GM12878 (cell line): ENCODE results near the gene ACTMAP. TPM values are rescaled to one million over a fixed set of nuclear protein-coding genes. Genes with fewer than 3 reads are reported as not detected.

Experiments used
- BMI1 ChIP-seq: fragments of 450-650 bp; IDR thresholded peaks from 2 replicates; pipeline ENCODE4 v1.6.1; 2016; ENCODE audit warnings: mild to moderate bottlenecking, moderate library complexity, borderline replicate concordance
- CHD4 ChIP-seq: fragments of 200-600 bp; sonication (generic); IDR thresholded peaks from 2 replicates; pipeline ENCODE4 v1.6.1; 2016; ENCODE audit warnings: mild to moderate bottlenecking
- HDGF ChIP-seq: fragments of 450-650 bp; IDR thresholded peaks from 2 replicates; pipeline ENCODE4 v1.6.1; 2016; ENCODE audit warnings: antibody characterized with exemption
- MEF2B ChIP-seq: fragments of 450-650 bp; IDR thresholded peaks from 2 replicates; pipeline ENCODE4 v1.6.1; 2018; ENCODE audit warnings: mild to moderate bottlenecking, moderate library complexity; ENCODE audit not compliant: partially characterized antibody, poor library complexity, severe bottlenecking
- MXI1 ChIP-seq: fragments of 150-350 bp; IDR thresholded peaks from 2 replicates; pipeline ENCODE4 v1.6.1; 2011; ENCODE audit warnings: low read depth, mild to moderate bottlenecking, inconsistent platforms, low read length, improper control_type of control experiment
- POU2F2 ChIP-seq: IDR thresholded peaks from 3 replicates; pipeline ENCODE4 v1.6.1; 2011; ENCODE audit warnings: low read depth, mild to moderate bottlenecking, low read length, borderline replicate concordance
- RBBP5 ChIP-seq: fragments of 200-600 bp; sonication (generic); conservative IDR thresholded peaks from 2 replicates; pipeline ENCODE4 v1.6.1; 2016
- SREBF1 ChIP-seq: IDR thresholded peaks from 2 replicates; pipeline ENCODE4 v1.6.1; 2012; ENCODE audit warnings: mild to moderate bottlenecking, low read length
- SUPT20H ChIP-seq: IDR thresholded peaks from 2 replicates; pipeline ENCODE4 v1.6.1; 2011; ENCODE audit warnings: low read depth, mild to moderate bottlenecking, low read length, moderate library complexity, borderline replicate concordance; ENCODE audit not compliant: control insufficient read depth
- ZBED1 ChIP-seq: IDR thresholded peaks from 2 replicates; pipeline ENCODE4 v1.6.1; 2016; ENCODE audit warnings: borderline replicate concordance
- polyA plus RNA-seq, 11 experiments: library from polyadenylated mRNA; depleted of rRNA in 4 of 11; unstranded in 6 of 11; stranded (reverse) in 5 of 11; fragments of >200 nt; fragmentation: Nextera tagmentation in 4 of 11; fragmentation: Illumina TruSeq in 1 of 11; extraction: Ambion mirVana in 4 of 11; extraction: Trizol in 1 of 11; gene quantifications; 1 replicate in 1 of 11; 2 replicates in 10 of 11; pipeline versions ENCODE4 v1.2.1 to v1.2.3, GENCODE V29; 2011 to 2016; ENCODE audit warnings: inconsistent platforms in 2 of 11, missing spikeins in 2 of 11, low read depth in 1 of 11
- total RNA-seq, 4 experiments: library from RNA; depleted of rRNA in 3 of 4; stranded (reverse); fragments of >200 nt in 3 of 4; fragmentation: Illumina TruSeq in 1 of 4; extraction: Trizol in 1 of 4; gene quantifications; 2 replicates each; pipeline versions ENCODE4 v1.2.1 to v1.2.3, GENCODE V29; 2013 to 2021
- TF ChIP-seq, protein P1 (sequence below): fragments of 450-650 bp; formaldehyde crosslinking; IDR thresholded peaks from 2 replicates; pipeline ENCODE4 v1.4.0; 2022; ENCODE audit warnings: mild to moderate bottlenecking, moderate library complexity
- TF ChIP-seq, protein P2 (sequence below): fragments of 450-650 bp; IDR thresholded peaks from 2 replicates; pipeline ENCODE4 v1.6.1; 2017; ENCODE audit warnings: borderline replicate concordance

Gene ACTMAP
- total and polyA plus RNA-seq, 10 of the 15 experiments (the other 5 are each of a cell fraction or from before 2014, with no cell fraction given), result 3.0 to 26.2 (median 11.1) TPM

DNA sequence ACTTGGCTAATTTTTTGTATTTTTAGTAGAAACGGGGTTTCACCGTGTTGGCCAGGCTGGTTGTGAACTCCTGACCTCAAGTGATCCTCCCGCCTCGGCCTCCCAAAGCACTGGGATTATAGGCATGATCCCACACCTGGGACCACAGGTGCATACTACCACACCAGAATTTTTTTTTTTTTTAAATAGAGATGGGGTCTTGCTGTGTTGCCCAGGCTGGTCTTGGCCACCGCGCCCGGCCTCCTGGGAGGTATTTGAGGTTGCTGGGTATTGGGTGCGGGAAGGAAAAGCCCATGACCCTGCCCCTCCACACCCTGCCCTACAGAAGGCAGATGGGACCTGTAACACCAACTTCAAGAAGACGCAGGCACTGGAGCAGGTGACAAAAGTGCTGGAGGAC is 13.6 kb downstream of the ACTMAP start (continued):
- TF ChIP-seq, protein P1, sequence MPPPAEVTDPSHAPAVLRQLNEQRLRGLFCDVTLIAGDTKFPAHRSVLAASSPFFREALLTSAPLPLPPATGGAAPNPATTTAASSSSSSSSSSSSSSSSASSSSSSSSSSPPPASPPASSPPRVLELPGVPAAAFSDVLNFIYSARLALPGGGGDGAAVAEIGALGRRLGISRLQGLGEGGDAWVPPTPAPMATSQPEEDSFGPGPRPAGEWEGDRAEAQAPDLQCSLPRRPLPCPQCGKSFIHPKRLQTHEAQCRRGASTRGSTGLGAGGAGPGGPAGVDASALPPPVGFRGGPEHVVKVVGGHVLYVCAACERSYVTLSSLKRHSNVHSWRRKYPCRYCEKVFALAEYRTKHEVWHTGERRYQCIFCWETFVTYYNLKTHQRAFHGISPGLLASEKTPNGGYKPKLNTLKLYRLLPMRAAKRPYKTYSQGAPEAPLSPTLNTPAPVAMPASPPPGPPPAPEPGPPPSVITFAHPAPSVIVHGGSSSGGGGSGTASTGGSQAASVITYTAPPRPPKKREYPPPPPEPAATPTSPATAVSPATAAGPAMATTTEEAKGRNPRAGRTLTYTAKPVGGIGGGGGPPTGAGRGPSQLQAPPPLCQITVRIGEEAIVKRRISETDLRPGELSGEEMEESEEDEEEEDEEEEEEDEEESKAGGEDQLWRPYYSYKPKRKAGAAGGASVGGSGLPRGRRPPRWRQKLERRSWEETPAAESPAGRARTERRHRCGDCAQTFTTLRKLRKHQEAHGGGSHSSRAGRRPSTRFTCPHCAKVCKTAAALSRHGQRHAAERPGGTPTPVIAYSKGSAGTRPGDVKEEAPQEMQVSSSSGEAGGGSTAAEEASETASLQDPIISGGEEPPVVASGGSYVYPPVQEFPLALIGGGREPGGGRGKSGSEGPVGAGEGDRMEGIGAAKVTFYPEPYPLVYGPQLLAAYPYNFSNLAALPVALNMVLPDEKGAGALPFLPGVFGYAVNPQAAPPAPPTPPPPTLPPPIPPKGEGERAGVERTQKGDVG, result no peak
- no peak for TF ChIP-seq POU2F2
- TF ChIP-seq HDGF, result no peak
- no peak for TF ChIP-seq CHD4
- TF ChIP-seq SREBF1, result no peak
- no peak for TF ChIP-seq MXI1
- no peak for TF ChIP-seq ZBED1
- TF ChIP-seq, protein P2, sequence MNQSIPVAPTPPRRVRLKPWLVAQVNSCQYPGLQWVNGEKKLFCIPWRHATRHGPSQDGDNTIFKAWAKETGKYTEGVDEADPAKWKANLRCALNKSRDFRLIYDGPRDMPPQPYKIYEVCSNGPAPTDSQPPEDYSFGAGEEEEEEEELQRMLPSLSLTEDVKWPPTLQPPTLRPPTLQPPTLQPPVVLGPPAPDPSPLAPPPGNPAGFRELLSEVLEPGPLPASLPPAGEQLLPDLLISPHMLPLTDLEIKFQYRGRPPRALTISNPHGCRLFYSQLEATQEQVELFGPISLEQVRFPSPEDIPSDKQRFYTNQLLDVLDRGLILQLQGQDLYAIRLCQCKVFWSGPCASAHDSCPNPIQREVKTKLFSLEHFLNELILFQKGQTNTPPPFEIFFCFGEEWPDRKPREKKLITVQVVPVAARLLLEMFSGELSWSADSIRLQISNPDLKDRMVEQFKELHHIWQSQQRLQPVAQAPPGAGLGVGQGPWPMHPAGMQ, result no peak
- no peak for TF ChIP-seq MEF2B
- TF ChIP-seq BMI1, result no peak
- TF ChIP-seq RBBP5, result no peak
- TF ChIP-seq SUPT20H, result no peak
